GM15510 (cell line): ENCODE measurements around the gene SSR4.

ENCODE experiments used
- POLR2A ChIP-seq: IDR thresholded peaks from 3 replicates; pipeline ENCODE4 v1.6.1; 2011; ENCODE audit warnings: borderline replicate concordance; ENCODE audit not compliant: insufficient read length; ENCODE audit errors: extremely low read depth

Gene SSR4

DNA sequence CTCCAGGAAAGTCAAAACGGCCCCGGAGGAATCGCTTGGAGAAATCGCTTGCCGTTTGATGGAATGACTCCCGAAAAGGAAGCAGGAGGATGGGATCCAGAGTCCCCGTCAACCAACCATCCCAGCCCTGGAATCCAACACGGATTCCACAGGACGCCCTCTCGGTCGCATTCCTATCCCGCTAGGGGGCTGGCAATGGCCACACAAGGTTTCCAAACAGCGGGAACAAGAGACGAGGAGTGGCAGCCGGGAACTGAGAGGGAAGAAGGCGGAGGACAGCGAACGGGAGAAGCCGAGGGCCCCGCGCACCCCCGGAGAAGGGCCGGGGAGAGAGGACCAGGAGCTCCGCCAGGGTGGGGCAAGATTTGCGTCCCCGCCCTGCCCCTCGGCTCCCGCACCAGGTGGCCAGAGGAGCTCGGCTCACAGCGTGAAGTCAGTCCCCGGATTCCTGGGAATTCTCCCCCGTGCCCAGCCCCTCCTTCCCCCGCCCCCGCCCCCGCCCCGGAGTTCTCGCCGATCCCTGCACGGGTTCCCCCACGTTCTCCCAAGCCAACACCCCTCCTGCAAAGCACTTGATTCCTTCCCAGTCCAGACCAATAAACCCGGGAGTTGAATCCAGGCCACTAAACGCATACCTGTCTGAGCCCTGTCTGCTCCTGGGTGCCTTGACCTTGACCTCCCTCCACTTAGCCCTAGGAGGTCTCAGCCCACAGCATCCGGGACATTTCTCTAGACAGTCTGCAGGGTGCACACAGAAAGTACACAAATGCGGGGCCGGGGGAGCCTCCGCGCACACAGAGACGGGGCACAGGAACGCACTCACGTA is 34.5 kb downstream of the SSR4 start:
- no peak for TF ChIP-seq POLR2A

DNA sequence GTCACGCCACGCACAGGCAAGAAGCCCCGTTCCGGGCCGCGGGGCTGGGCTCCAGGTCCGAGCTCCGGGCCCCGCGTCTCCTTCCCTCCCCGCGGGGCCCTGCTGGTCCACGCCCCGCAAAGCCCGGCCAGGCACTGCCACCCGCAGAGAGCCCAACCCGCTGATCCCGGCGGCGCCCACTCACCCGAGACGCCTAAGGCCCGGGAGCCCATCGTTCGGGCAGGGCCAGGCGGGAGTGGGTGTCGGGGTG is 35.0 kb downstream of the SSR4 start:
- TF ChIP-seq POLR2A = no peak

DNA sequence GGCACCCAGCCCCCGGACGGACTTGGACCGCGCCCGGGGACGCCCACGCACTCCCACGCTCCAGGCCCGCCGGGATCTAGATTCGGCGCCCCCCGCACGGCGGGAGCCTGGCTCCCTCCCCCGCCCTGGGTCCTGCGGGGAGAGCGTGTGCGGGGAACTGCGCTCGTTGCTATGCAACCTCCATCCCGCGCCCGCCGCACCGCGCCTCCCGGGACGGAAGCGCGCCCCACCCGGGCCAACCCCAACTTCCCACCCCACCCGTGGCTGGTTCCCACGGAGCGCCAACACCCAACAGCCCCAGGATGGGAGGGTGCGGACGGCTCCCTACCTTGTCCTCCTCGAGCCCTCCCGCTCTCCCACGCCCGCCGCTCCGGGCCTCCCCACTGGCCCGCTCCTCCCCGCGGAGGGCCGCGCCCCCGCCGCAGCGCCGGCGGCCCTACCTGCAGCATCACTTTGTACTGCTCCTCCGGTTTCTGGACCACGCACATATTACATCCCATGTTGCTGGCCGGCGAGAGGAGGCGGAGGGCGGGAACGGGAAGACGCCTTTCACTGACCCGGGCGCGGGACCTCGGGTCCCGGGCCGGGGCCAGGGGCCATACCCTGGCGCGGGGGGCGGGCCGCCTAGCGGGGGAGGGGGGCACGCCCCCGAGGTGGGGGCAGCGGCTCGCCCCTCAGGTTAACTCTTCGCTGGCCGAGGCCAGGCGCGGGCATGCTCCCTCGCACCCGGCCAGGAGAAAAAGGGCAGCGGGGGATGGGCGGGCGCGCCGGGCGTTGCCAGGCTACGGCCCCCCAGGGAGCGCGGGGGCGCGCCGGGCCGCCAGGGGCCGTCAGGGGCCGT is 35.6 kb downstream of the SSR4 start, which contains the start of gene PDZD4:
Gene PDZD4 (minus strand): TSS at position 746 of the 841 bp plus-strand sequence. CDS start 246 bp downstream, at position 500.
- no peak for TF ChIP-seq POLR2A

DNA sequence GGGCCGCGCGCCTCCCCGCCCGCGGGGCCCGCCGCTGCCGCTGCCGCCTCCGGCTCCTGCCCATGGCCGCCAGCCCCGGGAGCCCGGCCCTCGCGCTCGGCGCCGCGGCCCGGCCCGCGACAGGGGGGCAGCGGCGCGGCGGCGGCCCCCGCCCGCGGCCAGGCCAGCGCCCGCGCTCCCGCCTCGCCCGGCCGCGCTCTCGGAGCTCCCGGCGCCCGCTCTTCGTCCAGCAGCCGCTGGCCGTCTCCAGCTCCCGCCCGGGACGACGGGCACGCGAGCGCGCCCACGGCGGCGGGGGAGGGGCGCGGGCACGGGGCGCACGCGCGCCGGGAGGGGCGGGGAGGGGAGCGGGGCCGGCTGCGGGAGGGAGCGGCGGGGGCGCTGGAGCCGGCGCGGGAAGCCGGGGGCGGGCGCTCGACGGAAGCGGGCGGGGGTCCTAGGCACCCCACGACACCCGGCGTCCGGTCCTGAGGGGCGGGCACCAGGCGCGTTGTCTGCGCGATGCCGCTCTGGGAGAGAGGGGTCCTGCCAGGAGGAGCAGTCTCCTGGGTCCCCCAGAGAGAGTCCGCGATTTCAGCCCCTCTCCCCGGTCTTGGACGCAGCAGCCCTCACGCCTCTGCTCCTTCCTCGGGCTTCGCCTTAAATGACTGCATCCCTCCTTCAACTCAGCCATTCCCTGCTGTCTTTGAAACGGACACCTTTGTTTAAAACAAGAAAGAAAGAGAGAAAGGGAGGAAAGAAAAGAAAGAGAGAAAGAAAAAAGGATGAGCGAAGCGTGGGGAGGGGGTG is 36.4 kb downstream of the SSR4 start:
- no peak for TF ChIP-seq POLR2A

DNA sequence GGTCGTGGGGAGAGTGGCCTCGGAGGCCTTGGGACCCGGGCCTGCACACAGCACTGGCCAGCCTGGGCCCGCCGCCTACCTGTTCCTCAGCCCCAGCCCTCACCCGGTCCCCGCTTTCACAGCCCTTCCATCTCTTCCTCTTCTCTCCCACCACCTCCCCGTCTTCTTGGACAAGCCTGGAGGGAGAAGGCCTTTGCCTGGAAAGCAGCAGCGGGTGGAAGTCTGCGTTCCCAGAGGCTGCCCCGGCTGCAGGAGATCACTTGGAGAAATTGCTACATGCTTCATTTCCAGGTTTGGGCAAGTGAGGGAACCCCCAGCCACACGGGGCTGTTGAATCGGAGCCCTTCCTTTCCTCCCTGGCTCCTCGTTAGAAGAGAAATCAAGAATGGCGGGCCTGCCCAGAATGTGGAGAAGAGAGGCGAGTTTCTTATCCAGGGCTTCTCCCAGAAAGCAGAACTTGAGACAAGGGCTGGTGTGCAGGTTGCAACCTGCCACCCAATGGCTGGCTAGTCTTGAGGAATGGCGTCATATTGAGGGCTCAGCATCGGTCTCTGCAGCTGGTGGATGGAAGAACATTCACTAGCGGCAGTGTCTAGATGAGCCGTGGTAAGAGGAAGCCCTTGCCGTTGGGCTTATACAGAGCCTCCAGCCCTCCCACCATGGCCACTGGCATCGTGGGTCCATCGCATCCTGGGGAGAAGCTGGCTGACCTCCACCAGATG is 37.1 kb downstream of the SSR4 start:
- no peak for TF ChIP-seq POLR2A

DNA sequence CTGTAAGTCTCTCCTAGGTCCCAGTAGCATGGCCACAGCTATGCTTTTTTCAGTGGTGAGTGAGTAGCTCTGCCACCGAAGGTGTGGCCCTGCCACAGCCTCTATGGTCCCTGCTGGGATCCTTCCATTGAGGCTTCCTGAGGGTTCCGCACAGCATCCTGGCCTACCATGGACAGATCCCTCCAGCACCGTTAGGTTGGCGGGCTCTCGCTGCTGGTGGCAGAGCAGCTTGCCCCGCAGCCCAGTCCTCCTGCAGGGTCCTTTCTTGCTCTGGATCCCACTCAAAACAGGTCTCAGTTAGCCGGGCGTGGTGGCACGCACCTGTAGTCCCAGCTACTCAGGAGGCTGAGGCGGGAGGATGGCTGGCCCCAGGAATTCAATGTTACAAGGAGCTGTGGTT is 38.3 kb downstream of the SSR4 start:
- no peak for TF ChIP-seq POLR2A

DNA sequence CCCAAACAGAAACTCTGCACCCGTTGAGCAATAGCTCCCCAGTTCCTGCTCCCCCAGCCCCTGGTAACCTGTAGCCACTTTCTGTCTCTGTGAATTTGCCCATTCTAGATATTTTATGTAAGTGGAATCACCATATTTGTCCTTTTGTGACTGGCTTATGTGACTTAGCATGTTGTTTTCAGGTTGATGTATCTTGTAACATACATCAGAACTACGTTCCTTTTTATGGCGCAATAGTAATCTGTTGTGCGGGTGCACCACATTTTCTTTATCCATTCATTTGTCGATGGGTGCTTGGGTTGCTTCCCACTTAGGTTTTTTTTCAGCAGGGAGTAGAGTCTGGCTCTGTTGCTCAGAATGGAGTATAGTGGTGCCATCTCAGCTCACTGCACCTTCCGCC is 42.5 kb downstream of the SSR4 start:
- no peak for TF ChIP-seq POLR2A

DNA sequence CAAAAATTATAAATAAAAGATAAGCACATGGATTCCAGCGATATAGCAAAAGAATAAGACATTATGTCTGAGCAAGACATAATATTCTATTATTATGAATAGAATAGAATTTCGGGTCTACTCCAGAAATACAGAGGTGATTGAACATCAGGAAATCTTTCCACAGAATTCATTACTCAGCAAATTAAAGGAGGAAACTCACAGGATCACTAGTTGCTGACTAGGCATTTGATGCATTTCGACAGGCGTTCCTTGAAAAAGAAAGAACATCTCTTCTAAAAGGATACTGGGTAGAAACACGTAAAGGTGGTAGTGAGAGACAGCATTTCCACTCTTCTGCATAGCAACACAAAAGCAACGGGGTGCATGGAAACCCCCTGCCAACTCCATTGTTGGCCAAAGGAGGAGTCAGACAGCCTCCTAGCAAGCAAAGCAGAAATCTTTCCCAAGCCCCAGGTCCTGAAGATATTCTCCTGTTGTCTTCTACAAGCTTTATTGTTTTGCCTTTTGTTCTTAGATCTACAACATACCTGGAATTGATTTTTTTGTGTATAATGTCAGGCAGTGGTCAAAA is 50.1 kb downstream of the SSR4 start:
- no peak for TF ChIP-seq POLR2A

DNA sequence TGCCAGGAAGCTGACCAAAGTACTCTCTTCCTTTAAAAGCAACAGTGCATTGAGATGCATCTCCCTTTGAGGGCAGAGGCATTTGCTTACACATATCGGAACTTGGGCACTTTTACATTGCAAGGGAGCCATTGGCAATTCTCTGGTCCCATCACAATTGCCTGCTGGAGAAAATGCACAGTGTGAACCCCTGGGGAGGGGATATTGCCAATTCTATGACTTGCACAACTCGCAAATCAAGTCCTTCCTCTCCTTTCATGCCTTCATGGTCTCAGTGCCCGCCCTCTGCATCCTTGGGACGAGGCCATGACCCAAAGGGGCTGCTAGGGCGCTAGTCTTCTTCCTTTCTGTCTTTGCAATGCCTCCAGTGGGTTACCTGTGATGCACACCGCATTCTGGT is 50.7 kb downstream of the SSR4 start:
- no peak for TF ChIP-seq POLR2A

DNA sequence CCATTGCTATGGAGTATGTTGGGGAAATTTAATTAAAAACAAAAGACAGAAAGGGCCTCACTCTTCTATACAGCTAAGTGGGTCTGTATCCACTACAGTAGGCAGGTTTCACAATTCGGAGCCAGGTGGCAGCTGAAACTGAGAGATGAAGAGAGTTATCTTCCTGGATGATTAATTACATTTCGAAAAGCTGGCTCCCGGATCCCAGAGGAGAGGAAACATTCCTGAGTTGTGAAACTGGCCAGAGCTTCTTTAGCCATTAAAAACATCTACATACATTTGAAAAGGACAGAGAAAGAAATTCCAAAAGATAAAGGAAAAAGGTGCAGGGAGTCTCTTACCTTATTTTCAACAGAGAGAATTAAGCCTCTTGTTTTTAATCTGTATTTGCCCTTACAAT is 51.4 kb downstream of the SSR4 start:
- no peak for TF ChIP-seq POLR2A
